Stimulated activated CD4-positive, alpha-beta T cell treated with anti-CD3 and anti-CD28 coated beads, Interleukin-4, amount 100 ng/mL, for 4 hours (primary cell): ENCODE measurements around the gene HOXD9.

ENCODE experiments used
- DNase-seq, 2 experiments: peaks; one replicate each; pipeline ENCODE4 v3.0.0-alpha.2; 2020

HOXD9 gene

GRCh38 chr2:176099159-176099727 is 23.3 kb upstream of the HOXD9 start:
- DNase-seq, result no peak

DNA sequence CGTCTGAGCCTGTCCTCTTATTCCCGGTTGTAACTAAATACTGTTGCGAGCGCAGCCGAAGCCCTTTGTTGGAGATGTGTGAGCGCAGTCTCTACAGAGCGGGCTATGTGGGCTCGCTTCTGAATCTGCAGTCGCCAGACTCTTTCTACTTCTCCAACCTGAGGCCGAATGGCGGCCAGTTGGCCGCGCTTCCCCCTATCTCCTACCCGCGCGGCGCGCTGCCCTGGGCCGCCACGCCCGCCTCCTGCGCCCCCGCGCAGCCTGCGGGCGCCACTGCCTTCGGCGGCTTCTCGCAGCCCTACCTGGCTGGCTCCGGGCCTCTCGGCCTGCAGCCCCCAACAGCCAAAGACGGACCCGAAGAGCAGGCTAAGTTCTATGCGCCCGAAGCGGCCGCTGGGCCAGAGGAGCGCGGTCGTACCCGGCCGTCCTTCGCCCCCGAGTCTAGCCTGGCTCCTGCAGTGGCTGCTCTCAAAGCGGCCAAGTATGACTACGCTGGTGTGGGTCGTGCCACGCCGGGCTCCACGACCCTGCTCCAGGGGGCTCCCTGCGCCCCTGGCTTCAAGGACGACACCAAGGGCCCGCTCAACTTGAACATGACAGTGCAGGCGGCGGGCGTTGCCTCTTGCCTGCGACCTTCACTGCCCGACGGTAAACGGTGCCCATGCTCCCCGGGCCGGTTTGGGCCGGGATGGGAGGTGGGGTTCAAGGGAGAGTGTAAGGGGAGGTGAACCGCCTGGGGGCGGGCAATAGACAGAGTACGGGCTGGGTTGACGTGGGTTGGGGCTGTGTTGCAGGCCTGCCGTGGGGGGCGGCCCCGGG is 22.6 kb upstream of the HOXD9 start, which contains the start of gene HOXD12:
Gene HOXD12 (plus strand): TSS at position 68 of the 819 bp plus-strand sequence. CDS start 7 bp downstream, at position 75.
- no peak for DNase-seq

DNA sequence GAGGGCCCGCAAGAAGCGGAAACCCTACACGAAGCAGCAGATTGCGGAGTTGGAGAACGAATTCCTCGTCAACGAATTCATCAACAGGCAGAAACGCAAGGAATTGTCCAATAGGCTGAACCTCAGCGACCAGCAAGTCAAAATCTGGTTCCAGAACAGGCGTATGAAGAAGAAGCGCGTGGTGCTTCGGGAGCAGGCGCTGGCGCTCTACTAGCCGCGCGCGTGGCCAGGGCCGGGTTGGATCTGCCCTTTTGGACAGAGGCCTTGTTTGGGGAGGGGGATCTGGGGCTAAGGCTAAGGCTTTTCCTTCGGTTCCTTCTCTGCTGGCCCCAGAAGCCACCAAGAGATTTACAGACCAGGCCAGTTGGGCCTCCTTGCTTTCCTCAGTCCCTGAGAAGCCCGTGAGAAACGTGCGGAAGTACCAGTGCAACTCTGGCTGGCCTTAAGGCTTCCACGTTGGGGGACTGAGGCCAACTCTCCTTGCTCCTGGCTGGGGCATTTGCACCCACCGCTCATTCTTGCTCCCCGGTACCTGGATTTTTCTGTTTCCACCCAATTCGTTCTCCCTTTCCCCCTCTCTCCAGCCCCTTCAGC is 21.9 kb upstream of the HOXD9 start:
- DNase-seq, result no peak

GRCh38 chr2:176101216-176101830 is 21.2 kb upstream of the HOXD9 start:
- no peak for DNase-seq

DNA sequence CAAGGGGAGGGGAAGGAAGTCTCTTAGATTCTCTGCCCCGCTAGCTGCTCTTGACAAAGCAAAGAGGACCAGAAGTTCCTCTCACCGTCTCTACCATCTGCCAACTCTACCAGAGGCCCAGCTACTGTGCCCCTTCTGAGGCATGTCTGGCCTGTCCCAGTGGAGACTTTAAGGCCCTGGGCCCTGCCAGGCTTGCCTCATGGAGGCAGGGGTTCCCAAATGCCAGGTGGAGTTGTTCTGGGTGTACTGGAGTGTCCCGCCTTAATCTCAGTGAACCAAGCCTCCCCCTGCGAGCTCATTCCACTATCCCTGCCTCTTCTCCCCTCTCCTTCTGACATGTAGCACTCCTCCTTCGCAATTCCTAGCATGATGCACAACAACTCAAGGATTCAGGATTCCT is 20.7 kb upstream of the HOXD9 start:
- DNase-seq, result no peak

- DNase-seq, result no peak
These were observed 20.1 kb upstream of the HOXD9 start for GRCh38 chr2:176102309-176102866.

DNA sequence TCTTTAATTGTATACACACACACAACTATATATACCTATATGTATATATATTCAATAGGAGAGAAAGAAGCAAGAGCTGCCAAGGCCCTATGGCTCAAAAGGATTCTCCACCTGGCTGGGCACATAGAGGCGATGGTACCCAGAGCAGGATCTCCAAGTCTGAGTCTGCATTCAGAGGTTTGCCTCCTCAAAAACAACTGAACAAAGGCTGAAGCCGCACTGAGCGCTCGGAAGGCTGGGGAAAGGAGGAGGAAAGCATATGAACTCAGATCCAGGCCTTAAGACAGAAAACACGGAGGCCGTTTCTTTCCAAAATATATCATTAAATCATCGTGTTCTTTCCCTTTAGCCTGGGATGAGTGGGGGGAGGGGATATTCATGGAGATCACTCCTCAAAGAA is 19.3 kb upstream of the HOXD9 start:
- no peak for DNase-seq

GRCh38 chr2:176103742-176104315 is 18.7 kb upstream of the HOXD9 start:
- no peak for DNase-seq

DNA sequence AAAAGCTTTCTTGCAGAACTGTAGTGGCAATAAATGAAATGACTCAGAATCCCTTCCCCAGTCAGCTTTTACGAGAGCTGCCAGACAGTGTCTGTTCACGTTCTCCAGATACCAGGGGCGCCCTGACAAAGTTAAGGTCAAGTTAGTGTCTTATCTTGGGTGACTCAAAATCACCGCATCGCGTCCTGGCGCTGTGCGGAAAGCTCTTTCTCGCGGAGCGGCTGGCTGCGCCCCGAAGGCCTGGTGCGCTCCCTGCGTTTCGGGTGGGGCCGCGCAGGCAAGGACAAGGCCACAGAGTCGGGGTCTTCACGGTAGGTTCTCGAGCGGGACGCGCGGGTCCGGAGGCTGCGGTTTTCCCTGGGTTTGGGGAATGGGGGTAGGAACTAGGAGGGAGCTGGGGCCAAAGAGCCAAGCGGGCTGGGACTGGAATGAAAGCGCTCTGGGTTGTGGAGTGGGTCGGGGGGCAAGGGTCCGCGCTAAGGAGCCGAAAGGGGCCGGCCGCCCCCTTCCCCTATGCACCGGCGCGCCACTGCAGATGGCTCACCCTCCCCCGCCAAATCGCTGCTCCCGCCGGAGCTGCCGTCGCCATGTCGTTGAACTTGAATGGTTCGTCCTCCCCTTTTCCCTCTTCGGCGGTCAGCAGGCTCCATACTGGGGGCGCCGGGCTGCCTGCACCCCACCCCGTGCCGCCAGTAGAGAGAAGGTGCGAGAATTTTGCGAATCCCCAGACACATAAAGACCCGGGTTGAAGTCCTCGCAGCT is 18.0 kb upstream of the HOXD9 start:
- no peak for DNase-seq

DNA sequence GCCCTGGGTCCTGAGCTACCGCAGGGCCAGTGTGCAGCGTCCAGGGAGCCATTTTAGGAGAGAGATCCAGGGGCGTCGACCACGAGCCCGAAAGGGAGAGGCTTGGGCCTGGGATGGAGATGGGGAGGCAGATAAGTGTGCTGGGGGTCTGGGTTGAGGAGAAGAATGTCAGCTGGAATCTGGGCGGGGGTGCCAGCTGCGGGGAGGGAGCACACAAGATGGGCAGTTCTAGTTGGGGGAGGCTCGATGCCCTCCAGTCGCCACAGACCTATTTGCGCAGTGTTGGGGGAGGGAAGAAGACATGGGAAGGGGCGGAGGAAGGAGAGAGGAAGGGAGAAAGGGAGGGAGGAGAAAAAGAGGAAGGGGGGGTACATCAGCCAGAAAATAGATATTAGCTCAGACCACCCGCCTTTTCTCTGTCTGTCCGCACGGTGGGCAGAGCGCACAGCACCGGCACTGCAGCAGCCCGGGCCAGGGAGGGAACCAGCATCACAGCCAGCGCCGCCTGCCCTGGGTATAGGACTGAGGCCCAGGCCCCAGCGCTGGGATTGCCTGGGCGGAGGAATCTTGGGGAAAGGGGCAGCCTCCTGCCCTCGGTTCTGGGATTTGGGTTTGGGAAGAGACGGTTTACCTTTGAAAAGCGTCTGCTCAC is 17.3 kb upstream of the HOXD9 start:
- DNase-seq, result no peak

DNA sequence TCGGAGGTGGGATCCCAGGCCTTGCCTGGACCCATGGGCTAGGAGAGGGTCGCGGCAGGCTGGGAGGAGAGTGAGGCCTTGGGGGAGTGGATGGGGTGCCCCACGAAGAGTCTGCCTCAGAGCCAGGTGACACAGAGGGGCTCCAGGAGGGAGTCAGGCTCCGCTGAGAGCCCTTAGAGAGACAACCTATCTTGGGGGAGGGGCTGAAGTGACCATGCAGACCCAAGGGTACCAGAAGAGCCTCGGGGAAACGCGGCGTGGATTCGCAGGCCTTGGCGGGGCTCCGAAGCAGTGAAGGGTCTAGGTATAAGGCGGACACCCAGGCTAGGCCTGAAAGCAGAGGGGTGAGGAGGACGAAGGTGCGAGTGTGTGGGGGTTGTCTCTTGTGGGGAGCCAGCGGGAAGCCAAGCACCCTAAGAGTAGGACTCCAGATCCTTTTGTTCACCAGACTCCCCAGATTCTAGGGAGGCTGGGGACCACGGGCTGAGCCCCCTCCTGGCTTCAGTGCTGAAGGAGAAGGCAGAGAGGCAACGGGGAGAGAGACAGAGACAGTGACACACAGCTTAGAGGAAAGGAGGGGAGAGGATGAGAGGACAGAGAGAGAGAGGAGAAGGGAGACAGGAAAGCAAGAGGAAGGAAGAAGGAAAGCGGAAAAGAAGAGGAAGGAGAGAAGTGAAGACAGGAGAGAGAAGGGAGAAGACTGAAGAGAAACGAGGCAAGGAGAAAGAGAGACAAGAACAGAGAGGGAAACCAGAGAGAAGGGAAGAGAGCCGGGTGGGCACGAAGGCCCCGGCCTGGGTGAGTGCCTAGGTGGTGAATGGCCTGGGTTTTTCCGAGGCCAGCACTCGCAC is 16.6 kb upstream of the HOXD9 start:
- DNase-seq, result no peak

GRCh38 chr2:176106581-176107539 is 15.7 kb upstream of the HOXD9 start, which contains the start of gene HOXD11:
TSS of gene HOXD11 (plus strand) at chr2:176107280. CDS start at chr2:176107356, 76 bp downstream.
- DNase-seq, result no peak

DNA sequence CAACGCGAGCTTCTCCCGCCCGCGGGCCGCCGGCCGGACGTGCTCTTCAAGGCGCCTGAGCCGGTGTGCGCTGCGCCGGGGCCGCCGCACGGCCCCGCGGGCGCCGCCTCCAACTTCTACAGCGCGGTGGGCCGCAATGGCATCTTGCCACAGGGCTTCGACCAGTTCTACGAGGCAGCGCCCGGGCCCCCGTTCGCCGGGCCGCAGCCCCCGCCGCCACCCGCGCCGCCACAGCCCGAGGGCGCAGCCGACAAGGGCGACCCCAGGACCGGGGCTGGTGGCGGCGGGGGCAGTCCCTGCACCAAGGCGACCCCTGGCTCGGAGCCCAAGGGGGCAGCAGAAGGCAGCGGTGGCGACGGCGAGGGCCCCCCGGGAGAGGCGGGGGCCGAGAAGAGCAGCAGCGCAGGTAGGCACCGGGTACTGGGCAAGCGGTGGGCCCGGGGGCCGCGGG is 14.8 kb upstream of the HOXD9 start:
- no peak for DNase-seq

GRCh38 chr2:176109192-176109901 is 13.2 kb upstream of the HOXD9 start:
- DNase-seq, result no peak

DNA sequence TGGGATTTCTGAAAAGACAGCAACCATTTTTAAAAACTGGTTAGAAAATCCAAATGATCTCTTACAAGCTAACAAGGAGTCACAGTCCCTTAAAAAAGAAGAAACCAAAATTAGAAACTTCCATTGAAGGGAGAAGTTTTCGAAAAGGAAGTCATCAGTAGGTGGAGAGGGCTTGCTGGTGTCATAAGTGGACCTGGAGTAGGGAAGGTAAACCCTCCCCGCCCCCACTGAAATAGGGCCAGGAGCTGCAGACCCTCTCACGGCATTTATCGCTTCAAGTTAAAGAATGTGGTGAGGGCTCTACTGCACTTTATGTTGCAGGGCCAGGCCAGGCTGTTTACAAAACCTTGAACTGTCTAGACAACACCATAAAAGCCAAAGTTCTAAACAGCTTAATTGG is 12.6 kb upstream of the HOXD9 start:
- DNase-seq, result no peak

GRCh38 chr2:176110415-176111308 is 11.9 kb upstream of the HOXD9 start:
- DNase-seq, result no peak

DNA sequence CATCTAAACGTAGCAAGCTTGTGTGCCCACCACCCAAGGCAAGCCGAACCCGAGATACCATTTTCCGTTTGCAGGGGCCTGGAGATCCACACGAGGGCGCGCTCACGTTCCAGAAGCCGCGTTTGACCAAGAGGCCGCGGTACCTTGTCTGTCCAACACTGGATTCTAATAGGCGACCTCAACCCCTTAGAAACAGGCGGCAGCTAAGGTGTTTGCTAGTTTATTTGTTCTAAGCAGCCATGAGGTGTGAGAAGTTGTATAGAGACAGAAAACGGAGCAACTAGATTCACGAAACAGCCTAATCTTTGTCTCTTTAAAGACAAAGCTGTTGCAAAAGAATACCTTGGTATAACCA is 11.2 kb upstream of the HOXD9 start:
- DNase-seq, result no peak
